ENCODE measurements around the gene EFCAB13. TPM values are rescaled to one million over a fixed set of nuclear protein-coding genes. Genes with fewer than 3 reads are reported as not detected.

The EFCAB13 gene
- total RNA-seq, 1 donor from 2014 or later = 5.2 TPM

GRCh38 chr17:47280072-47280811 lies 43.5 kb upstream of the EFCAB13 start:
- H3K4me3 ChIP-seq (ENCODE audit: low read length in 3 of 3) = no peak overlapping the region
- peak overlapping the region; percentile 79 for H3K27ac ChIP-seq (ENCODE audit: low read depth, low read length)
- no peaks in the 10 kb centered on the region for H3K9me3 ChIP-seq (ENCODE audit: control insufficient read depth in 3 of 3, low read length in 3 of 3)
- no peaks in the 10 kb centered on the region for H3K36me3 ChIP-seq (ENCODE audit: control insufficient read depth in 3 of 3, insufficient read depth in 3 of 3, low read length in 3 of 3)
- no peaks in the 10 kb centered on the region for H3K27me3 ChIP-seq (ENCODE audit: control insufficient read depth in 3 of 3, insufficient read depth in 3 of 3, low read length in 3 of 3)
- no peak overlapping the region for H3K9ac ChIP-seq (ENCODE audit: low read depth in 1 of 3, low read length in 3 of 3)
- H3K4me1 ChIP-seq (ENCODE audit: control insufficient read depth in 3 of 3, insufficient read depth in 3 of 3, low read length in 3 of 3) = peaks cover 40 to 52% (median 46%) of the 10 kb centered on the region in 3 donors

- no peak overlapping the region for H3K27ac ChIP-seq (ENCODE audit: low read depth, low read length)
- no peaks in the 10 kb centered on the region for H3K27me3 ChIP-seq (ENCODE audit: control insufficient read depth in 3 of 3, insufficient read depth in 3 of 3, low read length in 3 of 3)
- peaks cover 30 to 44% (median 37%) of the 10 kb centered on the region in 3 donors for H3K4me1 ChIP-seq (ENCODE audit: control insufficient read depth in 3 of 3, insufficient read depth in 3 of 3, low read length in 3 of 3)
- no peaks in the 10 kb centered on the region for H3K36me3 ChIP-seq (ENCODE audit: control insufficient read depth in 3 of 3, insufficient read depth in 3 of 3, low read length in 3 of 3)
- H3K9ac ChIP-seq (ENCODE audit: low read depth in 1 of 3, low read length in 3 of 3) = no peak overlapping the region
- no peak overlapping the region for H3K4me3 ChIP-seq (ENCODE audit: low read length in 3 of 3)
- no peaks in the 10 kb centered on the region for H3K9me3 ChIP-seq (ENCODE audit: control insufficient read depth in 3 of 3, low read length in 3 of 3)
Observed at GRCh38 chr17:47281216-47281615, 42.5 kb upstream of the EFCAB13 start.

- Histone ChIP-seq H3K4me3 (ENCODE audit: low read length in 3 of 3) (no peak overlapping the region), H3K36me3 (ENCODE audit: control insufficient read depth in 3 of 3, insufficient read depth in 3 of 3, low read length in 3 of 3) (no peaks in the 10 kb centered on the region), H3K27ac (ENCODE audit: low read depth, low read length) (no peak overlapping the region), H3K9ac (ENCODE audit: low read depth in 1 of 3, low read length in 3 of 3) (no peak overlapping the region), H3K9me3 (ENCODE audit: control insufficient read depth in 3 of 3, low read length in 3 of 3) (no peaks in the 10 kb centered on the region), H3K4me1 (ENCODE audit: control insufficient read depth in 3 of 3, insufficient read depth in 3 of 3, low read length in 3 of 3) (peaks cover 2 to 9% (median 8%) of the 10 kb centered on the region in 3 donors), H3K27me3 (ENCODE audit: control insufficient read depth in 3 of 3, insufficient read depth in 3 of 3, low read length in 3 of 3) (no peaks in the 10 kb centered on the region)
Observed at GRCh38 chr17:47285003-47285402, 38.8 kb upstream of the EFCAB13 start.

GRCh38 chr17:47286198-47286914 lies 37.4 kb upstream of the EFCAB13 start:
- no peak overlapping the region for H3K4me3 ChIP-seq (ENCODE audit: low read length in 3 of 3)
- no peaks in the 10 kb centered on the region for H3K9me3 ChIP-seq (ENCODE audit: control insufficient read depth in 3 of 3, low read length in 3 of 3)
- H3K27me3 ChIP-seq (ENCODE audit: control insufficient read depth in 3 of 3, insufficient read depth in 3 of 3, low read length in 3 of 3) = no peaks in the 10 kb centered on the region
- peaks cover 0 to 8% (median 0%) of the 10 kb centered on the region in 3 donors for H3K4me1 ChIP-seq (ENCODE audit: control insufficient read depth in 3 of 3, insufficient read depth in 3 of 3, low read length in 3 of 3)
- no peak overlapping the region for H3K9ac ChIP-seq (ENCODE audit: low read depth in 1 of 3, low read length in 3 of 3)
- H3K27ac ChIP-seq (ENCODE audit: low read depth, low read length) = no peak overlapping the region
- H3K36me3 ChIP-seq (ENCODE audit: control insufficient read depth in 3 of 3, insufficient read depth in 3 of 3, low read length in 3 of 3) = peaks cover 0 to 2% (median 0%) of the 10 kb centered on the region in 3 donors

- H3K4me3 ChIP-seq (ENCODE audit: low read length in 3 of 3) = no peak overlapping the region
- H3K27me3 ChIP-seq (ENCODE audit: control insufficient read depth in 3 of 3, insufficient read depth in 3 of 3, low read length in 3 of 3) = no peaks in the 10 kb centered on the region
- no peak overlapping the region for H3K27ac ChIP-seq (ENCODE audit: low read depth, low read length)
- peaks cover 0 to 2% (median 0%) of the 10 kb centered on the region in 3 donors for H3K36me3 ChIP-seq (ENCODE audit: control insufficient read depth in 3 of 3, insufficient read depth in 3 of 3, low read length in 3 of 3)
- H3K9ac ChIP-seq (ENCODE audit: low read depth in 1 of 3, low read length in 3 of 3) = no peak overlapping the region
- H3K9me3 ChIP-seq (ENCODE audit: control insufficient read depth in 3 of 3, low read length in 3 of 3) = peaks cover 0 to 1% (median 0%) of the 10 kb centered on the region in 3 donors
- H3K4me1 ChIP-seq (ENCODE audit: control insufficient read depth in 3 of 3, insufficient read depth in 3 of 3, low read length in 3 of 3) = peaks cover 0 to 8% (median 0%) of the 10 kb centered on the region in 3 donors
Observed at GRCh38 chr17:47287068-47287467, 36.7 kb upstream of the EFCAB13 start.

GRCh38 chr17:47287639-47288038 lies 36.1 kb upstream of the EFCAB13 start:
- peaks cover 0 to 2% (median 0%) of the 10 kb centered on the region in 3 donors for H3K36me3 ChIP-seq (ENCODE audit: control insufficient read depth in 3 of 3, insufficient read depth in 3 of 3, low read length in 3 of 3)
- H3K9ac ChIP-seq (ENCODE audit: low read depth in 1 of 3, low read length in 3 of 3) = no peak overlapping the region
- peaks cover 0 to 2% (median 0%) of the 10 kb centered on the region in 3 donors for H3K9me3 ChIP-seq (ENCODE audit: control insufficient read depth in 3 of 3, low read length in 3 of 3)
- no peak overlapping the region for H3K4me3 ChIP-seq (ENCODE audit: low read length in 3 of 3)
- H3K27ac ChIP-seq (ENCODE audit: low read depth, low read length) = no peak overlapping the region
- peaks cover 0 to 8% (median 0%) of the 10 kb centered on the region in 3 donors for H3K4me1 ChIP-seq (ENCODE audit: control insufficient read depth in 3 of 3, insufficient read depth in 3 of 3, low read length in 3 of 3)
- no peaks in the 10 kb centered on the region for H3K27me3 ChIP-seq (ENCODE audit: control insufficient read depth in 3 of 3, insufficient read depth in 3 of 3, low read length in 3 of 3)

GRCh38 chr17:47288531-47289116 lies 35.1 kb upstream of the EFCAB13 start:
- Histone ChIP-seq H3K9me3 (ENCODE audit: control insufficient read depth in 3 of 3, low read length in 3 of 3) (peaks cover 0 to 2% (median 0%) of the 10 kb centered on the region in 3 donors), H3K9ac (ENCODE audit: low read depth in 1 of 3, low read length in 3 of 3) (no peak overlapping the region)

GRCh38 chr17:47289302-47289701 lies 34.5 kb upstream of the EFCAB13 start:
- Histone ChIP-seq H3K27ac (ENCODE audit: low read depth, low read length) (no peak overlapping the region), H3K4me3 (ENCODE audit: low read length in 3 of 3) (no peak overlapping the region), H3K9me3 (ENCODE audit: control insufficient read depth in 3 of 3, low read length in 3 of 3) (peaks cover 0 to 2% (median 0%) of the 10 kb centered on the region in 3 donors), H3K4me1 (ENCODE audit: control insufficient read depth in 3 of 3, insufficient read depth in 3 of 3, low read length in 3 of 3) (peaks cover 0 to 8% (median 3%) of the 10 kb centered on the region in 3 donors), H3K9ac (ENCODE audit: low read depth in 1 of 3, low read length in 3 of 3) (no peak overlapping the region), H3K27me3 (ENCODE audit: control insufficient read depth in 3 of 3, insufficient read depth in 3 of 3, low read length in 3 of 3) (peaks cover 0 to under 1% (median 0%) of the 10 kb centered on the region in 3 donors), H3K36me3 (ENCODE audit: control insufficient read depth in 3 of 3, insufficient read depth in 3 of 3, low read length in 3 of 3) (peaks cover 0 to 2% (median 0%) of the 10 kb centered on the region in 3 donors)

More at GRCh38 chr17:47288531-47289116, 35.1 kb upstream of the EFCAB13 start:
- peaks cover 0 to 2% (median 0%) of the 10 kb centered on the region in 3 donors for H3K36me3 ChIP-seq (ENCODE audit: control insufficient read depth in 3 of 3, insufficient read depth in 3 of 3, low read length in 3 of 3)
- peaks cover 0 to 8% (median 0%) of the 10 kb centered on the region in 3 donors for H3K4me1 ChIP-seq (ENCODE audit: control insufficient read depth in 3 of 3, insufficient read depth in 3 of 3, low read length in 3 of 3)
- no peaks in the 10 kb centered on the region for H3K27me3 ChIP-seq (ENCODE audit: control insufficient read depth in 3 of 3, insufficient read depth in 3 of 3, low read length in 3 of 3)
- no peak overlapping the region for H3K27ac ChIP-seq (ENCODE audit: low read depth, low read length)
- H3K4me3 ChIP-seq (ENCODE audit: low read length in 3 of 3) = no peak overlapping the region

GRCh38 chr17:47290870-47291241 lies 32.9 kb upstream of the EFCAB13 start:
- Histone ChIP-seq H3K9ac (ENCODE audit: low read depth in 1 of 3, low read length in 3 of 3) (no peak overlapping the region), H3K36me3 (ENCODE audit: control insufficient read depth in 3 of 3, insufficient read depth in 3 of 3, low read length in 3 of 3) (peaks cover 0 to 2% (median 0%) of the 10 kb centered on the region in 3 donors), H3K27me3 (ENCODE audit: control insufficient read depth in 3 of 3, insufficient read depth in 3 of 3, low read length in 3 of 3) (peaks cover 0 to 10% (median 0%) of the 10 kb centered on the region in 3 donors), H3K4me3 (ENCODE audit: low read length in 3 of 3) (no peak overlapping the region), H3K9me3 (ENCODE audit: control insufficient read depth in 3 of 3, low read length in 3 of 3) (peaks cover 0 to 2% (median 0%) of the 10 kb centered on the region in 3 donors), H3K27ac (ENCODE audit: low read depth, low read length) (no peak overlapping the region), H3K4me1 (ENCODE audit: control insufficient read depth in 3 of 3, insufficient read depth in 3 of 3, low read length in 3 of 3) (peaks cover 8 to 16% (median 12%) of the 10 kb centered on the region in 3 donors)
